Ascending aorta (tissue), 2 donors: ENCODE results near the gene RAD51B. TPM values are rescaled to one million over a fixed set of nuclear protein-coding genes. Genes with fewer than 3 reads are reported as not detected.

Experiments
- DNase-seq, 2 donors: peaks; one replicate each; pipeline ENCODE4 v3.0.0-alpha.2; 2019; ENCODE audit warnings: low spot score in 2 of 2
- H3K27ac ChIP-seq, 2 donors: fragments of 200-600 bp; sonication (generic); one replicate each; pipeline ENCODE4 v1.5.1; 2016 to 2017; ENCODE audit warnings: mild to moderate bottlenecking in 1 of 2
- H3K27me3 ChIP-seq: fragments of 200-600 bp; sonication (generic); one replicate; pipeline ENCODE4 v1.5.1; 2017
- H3K36me3 ChIP-seq, 2 donors: fragments of 200-600 bp; sonication (generic); one replicate each; pipeline ENCODE4 v1.5.1; 2016
- H3K4me1 ChIP-seq, 2 donors: fragments of 200-600 bp; sonication (generic); one replicate each; pipeline ENCODE4 v1.5.1; 2016 to 2017; ENCODE audit warnings: mild to moderate bottlenecking in 1 of 2
- H3K4me3 ChIP-seq, 2 donors: fragments of 200-600 bp; sonication (generic); one replicate each; pipeline ENCODE4 v1.5.1; 2016 to 2017; ENCODE audit warnings: mild to moderate bottlenecking in 1 of 2
- H3K9me3 ChIP-seq, 2 donors: fragments of 200-600 bp; sonication (generic); one replicate each; pipeline ENCODE4 v1.5.1; 2016
- CTCF ChIP-seq, 3 experiments: fragments of 200-600 bp in 2 of 3; fragments of 450-650 bp in 1 of 3; sonication (generic) in 2 of 3; IDR thresholded peaks; one replicate each; pipeline ENCODE4 v1.5.1; 2016 to 2019; ENCODE audit warnings: antibody characterized with exemption in 3 of 3, mild to moderate bottlenecking in 1 of 3, moderate library complexity in 1 of 3
- intact Hi-C: fragments of 100-400 bp; cut with DNase I; formaldehyde crosslinking; loops from one replicate; pipeline ENCODE4 v1.15.1; 2023
- total RNA-seq: library from RNA; depleted of rRNA; stranded (reverse); fragments of >200 nt; gene quantifications from one replicate; pipeline ENCODE4 v1.1.0, GENCODE V29; 2016

The RAD51B gene
- total RNA-seq, 1 donor from 2014 or later: not detected

GRCh38 chr14:68325267-68325807 lies 505.8 kb downstream of the RAD51B start:
- H3K27ac ChIP-seq: no peak overlapping the region
- H3K9me3 ChIP-seq: no peaks in the 10 kb centered on the region
- H3K4me1 ChIP-seq: peaks cover 0 to 6% of the 10 kb centered on the region in 2 donors
- no peak overlapping the region for H3K4me3 ChIP-seq
- no peaks in the 10 kb centered on the region for H3K36me3 ChIP-seq
- no peak for DNase-seq
- TF ChIP-seq CTCF (IDR thresholded peaks at IDR 0.05): no peak
- H3K27me3 ChIP-seq: no peaks in the 10 kb centered on the region
- intact Hi-C loops: no loop called here

GRCh38 chr14:68327231-68327630 lies 507.7 kb downstream of the RAD51B start:
- H3K27ac ChIP-seq: no peak overlapping the region
- TF ChIP-seq CTCF (IDR thresholded peaks at IDR 0.05): no peak

GRCh38 chr14:68328509-68328908 lies 508.9 kb downstream of the RAD51B start:
- Histone ChIP-seq H3K4me1 (no peaks in the 10 kb centered on the region), H3K27me3 (no peaks in the 10 kb centered on the region)
- intact Hi-C loops: no loop called here

More at GRCh38 chr14:68327231-68327630, 507.7 kb downstream of the RAD51B start:
- intact Hi-C loops: no loop called here
- H3K9me3 ChIP-seq: no peaks in the 10 kb centered on the region
- no peak for DNase-seq
- H3K4me1 ChIP-seq: peaks cover 0 to 6% of the 10 kb centered on the region in 2 donors
- no peak overlapping the region for H3K4me3 ChIP-seq
- no peaks in the 10 kb centered on the region for H3K27me3 ChIP-seq
- no peaks in the 10 kb centered on the region for H3K36me3 ChIP-seq

GRCh38 chr14:68331426-68331825 lies 511.8 kb downstream of the RAD51B start:
- Histone ChIP-seq H3K27ac (no peak overlapping the region), H3K4me3 (no peak overlapping the region), H3K36me3 (no peaks in the 10 kb centered on the region), H3K4me1 (no peaks in the 10 kb centered on the region), H3K27me3 (no peaks in the 10 kb centered on the region), H3K9me3 (no peaks in the 10 kb centered on the region)
- intact Hi-C loops: no loop called here
- no peak for TF ChIP-seq CTCF (IDR thresholded peaks at IDR 0.05)
- DNase-seq: no peak

More at GRCh38 chr14:68328509-68328908, 508.9 kb downstream of the RAD51B start:
- H3K27ac ChIP-seq: no peak overlapping the region
- no peak overlapping the region for H3K4me3 ChIP-seq
- no peaks in the 10 kb centered on the region for H3K36me3 ChIP-seq
- no peak for TF ChIP-seq CTCF (IDR thresholded peaks at IDR 0.05)
- no peaks in the 10 kb centered on the region for H3K9me3 ChIP-seq
- DNase-seq: no peak

GRCh38 chr14:68331991-68332390 lies 512.4 kb downstream of the RAD51B start:
- no peak for TF ChIP-seq CTCF (IDR thresholded peaks at IDR 0.05)
- no peaks in the 10 kb centered on the region for H3K9me3 ChIP-seq
- no peak overlapping the region for H3K27ac ChIP-seq

GRCh38 chr14:68333262-68333661 lies 513.7 kb downstream of the RAD51B start:
- DNase-seq: no peak
- Histone ChIP-seq H3K36me3 (no peaks in the 10 kb centered on the region), H3K4me3 (no peak overlapping the region), H3K4me1 (peaks cover 0 to 3% of the 10 kb centered on the region in 2 donors), H3K27me3 (no peaks in the 10 kb centered on the region), H3K9me3 (no peaks in the 10 kb centered on the region), H3K27ac (no peak overlapping the region)
- intact Hi-C loops: no loop called here
- TF ChIP-seq CTCF (IDR thresholded peaks at IDR 0.05): no peak

More at GRCh38 chr14:68331991-68332390, 512.4 kb downstream of the RAD51B start:
- no peaks in the 10 kb centered on the region for H3K36me3 ChIP-seq
- H3K4me3 ChIP-seq: no peak overlapping the region
- no peak for DNase-seq
- intact Hi-C loops: no loop called here
- H3K27me3 ChIP-seq: no peaks in the 10 kb centered on the region
- no peaks in the 10 kb centered on the region for H3K4me1 ChIP-seq
